T-cell (primary cell): Measurements from ENCODE around the gene RETN. TPM values are rescaled to one million over a fixed set of nuclear protein-coding genes. Genes with fewer than 3 reads are reported as not detected.

ENCODE experiments used
- ATAC-seq, 4 experiments: fragments of 200-7000 bp in 3 of 4; fragments of 150-1000 bp in 1 of 4; cut with Tn5 transposase; replicated peaks in 1 of 4; 1 replicate in 3 of 4; 2 replicates in 1 of 4; pipeline ENCODE4 v1.10.0; 2021; ENCODE audit warnings: moderate library complexity in 3 of 4, mild to moderate bottlenecking in 2 of 4, moderate number of reproducible peaks in 1 of 4
- CTCF ChIA-PET, 2 donors: fragments of 300-600 bp; sonication (Branson Sonifier 250); formaldehyde crosslinking; loops; one replicate each; lab custom pipeline; 2022; ENCODE audit warnings: antibody characterized with exemption in 2 of 2; lab: Charles Lee
- POLR2A ChIA-PET, 2 donors: fragments of 300-600 bp; sonication (Branson Sonifier 250); formaldehyde crosslinking; loops; one replicate each; lab custom pipeline; 2022; ENCODE audit warnings: antibody characterized with exemption in 2 of 2; lab: Charles Lee
- DNase-seq, 35 experiments: peaks; one replicate each; pipeline versions ENCODE4 v3.0.0 to v3.0.0-alpha.2; 2013 to 2023
- H3K27ac ChIP-seq: one replicate; pipeline ENCODE4 v1.5.1; 2013; ENCODE audit warnings: low read length
- H3K27me3 ChIP-seq, 2 experiments: replicated peaks in 1 of 2; 1 replicate in 1 of 2; 2 replicates in 1 of 2; pipeline versions ENCODE4 v1.6.1 to v1.7.0; 2013; ENCODE audit warnings: low read length in 1 of 2, mixed read lengths in 1 of 2; ENCODE audit not compliant: control insufficient read depth in 2 of 2, insufficient read depth in 2 of 2; ENCODE audit errors: extremely low read depth in 1 of 2
- H3K36me3 ChIP-seq, 2 donors: 1 replicate in 1 of 2; 2 replicates in 1 of 2; pipeline versions ENCODE4 v1.6.1 to v1.7.0; 2013; ENCODE audit warnings: low read length in 1 of 2; ENCODE audit not compliant: control insufficient read depth in 2 of 2, insufficient read depth in 1 of 2; ENCODE audit errors: extremely low read depth in 1 of 2
- H3K4me1 ChIP-seq, 2 experiments: 1 replicate in 1 of 2; 2 replicates in 1 of 2; pipeline versions ENCODE4 v1.6.1 to v1.7.0; 2013; ENCODE audit warnings: low read length in 2 of 2, mixed read lengths in 1 of 2; ENCODE audit not compliant: insufficient read depth in 2 of 2, control insufficient read depth in 1 of 2; ENCODE audit errors: extremely low read depth in 1 of 2
- H3K4me3 ChIP-seq, 2 donors: 1 replicate in 1 of 2; 2 replicates in 1 of 2; pipeline versions ENCODE4 v1.5.1 to v1.7.0; 2013; ENCODE audit warnings: mild to moderate bottlenecking in 2 of 2, low read length in 1 of 2, moderate library complexity in 1 of 2; ENCODE audit not compliant: control insufficient read depth in 1 of 2; ENCODE audit errors: extremely low read depth in 1 of 2
- H3K9me3 ChIP-seq: 2 replicates; pipeline ENCODE4 v1.7.0; 2013
- H3K27ac Mint-ChIP-seq, 2 donors: one replicate each; pipeline ENCODE4 v1.8.0; 2020 to 2021; ENCODE audit warnings: mild to moderate bottlenecking in 2 of 2, mixed read lengths in 2 of 2
- H3K27me3 Mint-ChIP-seq, 2 donors: one replicate each; pipeline ENCODE4 v1.8.0; 2021 to 2022; ENCODE audit warnings: mixed read lengths in 2 of 2
- H3K36me3 Mint-ChIP-seq: one replicate; pipeline ENCODE4 v1.8.0; 2021; ENCODE audit warnings: mixed read lengths
- H3K4me1 Mint-ChIP-seq, 3 donors: one replicate each; pipeline ENCODE4 v1.8.0; 2020 to 2022; ENCODE audit warnings: mixed read lengths in 3 of 3, mild to moderate bottlenecking in 1 of 3
- H3K4me3 Mint-ChIP-seq, 3 donors: one replicate each; pipeline ENCODE4 v1.8.0; 2020 to 2022; ENCODE audit warnings: mild to moderate bottlenecking in 3 of 3, mixed read lengths in 3 of 3, moderate library complexity in 3 of 3
- H3K9me3 Mint-ChIP-seq, 3 donors: one replicate each; pipeline ENCODE4 v1.8.0; 2020 to 2022; ENCODE audit warnings: mixed read lengths in 3 of 3
- WGBS: methylation state at CpG from one replicate; pipeline ENCODE4 v1.1.5; 2013; ENCODE audit warnings: missing lambda C conversion rate; ENCODE audit not compliant: insufficient coverage; 5-methylcytosine and 5-hydroxymethylcytosine counted together
- total RNA-seq, 35 experiments: library from RNA in 6 of 35; stranded (reverse) in 6 of 35; fragments of 120-200 nt in 1 of 35; gene quantifications; one replicate each; pipeline versions ENCODE4 v1.2.1 to v1.2.4 and lab custom pipeline; 2013 to 2026

Gene RETN
- total RNA-seq, 5 donors from 2014 or later (not counting 1 experiment from before 2014, with no cell fraction given), result 1.6 TPM; not detected in 4

- POLR2A ChIA-PET, result no interaction called here
These were observed 44.0 kb upstream of the RETN start for GRCh38 chr19:7624810-7625209.

GRCh38 chr19:7625763-7626372 is 43.0 kb upstream of the RETN start:
- no peaks in the 10 kb centered on the region for H3K27me3 ChIP-seq
- H3K36me3 Mint-ChIP-seq, result peaks cover 25% of the 10 kb centered on the region
- no peaks in the 10 kb centered on the region for H3K9me3 Mint-ChIP-seq
- H3K9me3 ChIP-seq, result no peaks in the 10 kb centered on the region
- peaks cover 32 to 40% (median 39%) of the 10 kb centered on the region in 3 donors for H3K4me1 Mint-ChIP-seq
- peaks cover 13 to 39% of the 10 kb centered on the region in 2 experiments for H3K4me1 ChIP-seq
- ChIA-PET POLR2A (no interaction called here), CTCF (no interaction called here)
- no peaks in the 10 kb centered on the region for H3K27me3 Mint-ChIP-seq
- H3K27ac ChIP-seq, result no peak overlapping the region
- 97% methylated on average over 34 of the region's 34 CpGs for WGBS
- no peak overlapping the region for H3K4me3 Mint-ChIP-seq
- no peak overlapping the region for H3K4me3 ChIP-seq
- no peak for DNase-seq
- peaks cover 8 to 65% of the 10 kb centered on the region in 2 donors for H3K36me3 ChIP-seq
- no peak for ATAC-seq
- H3K27ac Mint-ChIP-seq, result no peak overlapping the region

More at GRCh38 chr19:7624810-7625209, 44.0 kb upstream of the RETN start:
- Histone ChIP-seq H3K36me3 (peaks cover 12 to 75% of the 10 kb centered on the region in 2 donors), H3K9me3 (no peaks in the 10 kb centered on the region), H3K4me3 (no peak overlapping the region), H3K27ac (no peak overlapping the region), H3K27me3 (no peaks in the 10 kb centered on the region), H3K4me1 (peaks cover 9 to 29% of the 10 kb centered on the region in 2 experiments)
- no peak for DNase-seq
- H3K9me3 Mint-ChIP-seq, result no peaks in the 10 kb centered on the region
- no peak overlapping the region for H3K27ac Mint-ChIP-seq
- no peak for ATAC-seq
- H3K4me1 Mint-ChIP-seq, result peaks cover 22 to 29% (median 29%) of the 10 kb centered on the region in 3 donors
- no peaks in the 10 kb centered on the region for H3K27me3 Mint-ChIP-seq
- H3K4me3 Mint-ChIP-seq, result no peak overlapping the region
- WGBS, result 90% methylated on average over 11 of the region's 17 CpGs
- CTCF ChIA-PET, result no interaction called here
- peaks cover 26% of the 10 kb centered on the region for H3K36me3 Mint-ChIP-seq

DNA sequence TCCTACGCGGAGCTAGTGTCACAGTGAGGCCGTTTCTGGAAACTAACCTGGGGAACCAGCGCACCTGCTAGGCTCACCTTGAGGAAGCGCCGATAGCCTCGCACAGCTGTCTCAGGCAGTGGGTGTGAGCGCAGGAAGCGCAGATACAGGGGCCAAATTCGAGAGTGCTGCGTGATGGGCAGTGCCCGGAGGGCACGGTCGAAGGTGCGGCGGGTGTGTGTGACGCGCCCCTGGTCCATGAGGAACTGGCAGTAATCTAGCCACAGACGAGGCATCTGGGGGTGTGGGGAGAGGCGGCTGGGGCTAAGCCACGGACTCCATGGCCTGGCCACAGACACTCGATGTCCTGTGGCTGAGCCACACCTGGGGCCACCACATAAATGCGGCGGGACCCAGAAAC is 41.7 kb upstream of the RETN start:
- peaks cover 8 to 58% of the 10 kb centered on the region in 2 donors for H3K36me3 ChIP-seq
- ATAC-seq (no peak), DNase-seq (no peak)
- no peaks in the 10 kb centered on the region for H3K27me3 ChIP-seq
- Mint-ChIP-seq H3K4me3 (peak overlapping the region in 1 of 3 donors; percentile 37), H3K36me3 (peaks cover 13% of the 10 kb centered on the region), H3K4me1 (peaks cover 34 to 47% (median 45%) of the 10 kb centered on the region in 3 donors), H3K9me3 (no peaks in the 10 kb centered on the region), H3K27me3 (no peaks in the 10 kb centered on the region), H3K27ac (no peak overlapping the region)
- POLR2A ChIA-PET, result interaction anchor here in 1 of 2 donors (0.7 kb wide), 1 partner anchor 277 kb away, joined by 4 read pairs; no protein-coding TSS in a partner anchor
- peaks cover 13 to 45% of the 10 kb centered on the region in 2 experiments for H3K4me1 ChIP-seq
- CTCF ChIA-PET, result no interaction called here
- no peaks in the 10 kb centered on the region for H3K9me3 ChIP-seq
- WGBS, result 94% methylated on average over 22 of the region's 24 CpGs
- H3K27ac ChIP-seq, result no peak overlapping the region
- H3K4me3 ChIP-seq, result no peak overlapping the region

DNA sequence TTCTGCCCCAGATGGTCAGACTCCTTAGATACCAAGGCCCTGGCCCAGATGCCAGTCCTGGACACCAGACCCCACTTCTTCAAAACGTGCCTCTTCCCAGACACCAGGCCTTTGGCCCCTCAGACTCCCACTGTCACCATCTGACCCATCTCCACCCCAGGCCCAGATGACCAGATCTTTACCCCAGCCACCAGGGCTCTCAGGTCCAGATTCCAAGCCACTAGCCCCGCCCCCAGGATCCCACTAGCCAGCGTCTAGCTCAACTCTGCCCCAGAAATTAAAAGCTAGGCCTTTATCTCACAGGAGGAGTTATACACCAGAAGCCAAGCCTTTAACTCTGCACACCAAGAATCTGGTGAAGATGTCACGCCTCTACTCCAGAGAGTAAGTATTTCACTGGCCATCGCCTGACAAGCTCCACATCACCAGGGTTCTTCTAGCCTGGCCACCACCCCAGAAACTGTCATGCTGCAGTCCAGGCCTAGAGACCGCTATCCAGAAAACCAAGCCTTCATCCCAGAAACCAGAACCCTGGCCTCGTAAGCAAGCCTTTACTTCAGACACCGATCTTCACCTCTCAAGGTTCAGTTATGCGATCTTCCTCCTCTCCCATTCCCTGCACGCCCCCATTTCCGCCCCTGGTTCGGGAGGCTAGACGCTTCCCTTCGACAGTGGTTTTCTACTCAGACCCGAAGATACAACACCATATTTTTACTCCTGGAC is 40.1 kb upstream of the RETN start:
- no peaks in the 10 kb centered on the region for H3K27me3 Mint-ChIP-seq
- Histone ChIP-seq H3K36me3 (peaks cover 5 to 50% of the 10 kb centered on the region in 2 donors), H3K9me3 (no peaks in the 10 kb centered on the region), H3K4me1 (peaks cover 13 to 45% of the 10 kb centered on the region in 2 experiments), H3K27ac (peak overlapping the region; percentile 83), H3K4me3 (peak overlapping the region; percentile 90 to 99), H3K27me3 (no peaks in the 10 kb centered on the region)
- ChIA-PET CTCF (interaction anchor here in 1 of 2 donors (0.6 to 2.0 kb wide), 5 partner anchors 24 to 275 kb away, joined by 3 to 15 read pairs (median 3); partner anchors contain the start of genes MAP2K7 and MCOLN1), POLR2A (interaction anchor here in 1 of 2 donors (0.5 to 1.2 kb wide), 4 partner anchors 35 to 291 kb away, joined by 3 to 5 read pairs (median 4); partner anchors contain the start of gene SNAPC2)
- peak overlapping the region; percentile 90 to 99 (median 96) for H3K4me3 Mint-ChIP-seq
- 7% methylated on average over 13 of the region's 15 CpGs for WGBS
- peaks cover 4% of the 10 kb centered on the region for H3K36me3 Mint-ChIP-seq
- no peaks in the 10 kb centered on the region for H3K9me3 Mint-ChIP-seq
- peaks cover 39 to 48% (median 45%) of the 10 kb centered on the region in 3 donors for H3K4me1 Mint-ChIP-seq
- peak overlapping the region; percentile 98 for H3K27ac Mint-ChIP-seq
- ATAC-seq (no peak), DNase-seq (peak in 1 of 35 experiments; percentile 13)

DNA sequence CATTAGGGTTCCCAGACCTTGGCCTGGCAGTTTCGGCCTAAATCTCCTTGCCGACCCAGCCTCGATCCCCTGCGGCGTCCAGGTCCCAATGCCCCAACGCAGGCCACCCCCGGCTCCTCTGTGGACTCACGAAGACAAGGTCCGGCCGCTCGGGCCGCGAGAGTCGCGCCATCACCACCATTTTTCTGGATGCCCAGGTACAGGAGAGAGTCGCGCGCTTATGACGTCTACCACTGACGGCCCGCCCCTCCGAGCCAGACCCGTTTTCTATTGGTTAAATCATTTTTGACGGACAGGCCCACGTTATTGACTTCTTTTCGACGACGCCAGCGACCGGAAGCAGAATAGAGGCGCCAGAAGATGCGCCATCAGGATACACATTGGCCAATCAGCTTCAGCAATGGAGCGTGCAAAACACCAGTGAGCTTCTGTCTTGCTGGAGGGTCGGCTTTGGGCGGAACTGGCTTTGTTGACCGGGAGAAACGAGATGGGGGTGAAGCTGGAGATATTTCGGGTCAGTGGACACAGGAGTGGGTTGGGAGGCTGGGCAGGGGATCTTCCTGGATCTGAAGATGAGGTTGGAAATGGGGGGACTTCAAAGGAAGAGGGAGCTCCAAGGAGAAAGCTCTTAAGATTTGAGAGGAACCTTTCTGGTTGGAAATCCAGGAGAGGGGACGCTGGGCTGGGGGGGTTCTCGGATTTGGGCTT is 39.3 kb upstream of the RETN start, which contains the start of the genes PET100 and XAB2:
PET100 (plus strand) TSS at position 447 of the 708 bp plus-strand sequence; CDS start at position 488, 41 bp downstream.
XAB2 (minus strand) TSS at position 199 of the 708 bp plus-strand sequence; CDS start at position 181, 18 bp downstream.
- Mint-ChIP-seq H3K4me1 (peaks cover 39 to 48% (median 45%) of the 10 kb centered on the region in 3 donors), H3K9me3 (no peaks in the 10 kb centered on the region), H3K27ac (peak within 1 kb of the TSS; percentile 98), H3K36me3 (peaks cover 4% of the 10 kb centered on the region), H3K27me3 (no peaks in the 10 kb centered on the region), H3K4me3 (peak within 1 kb of the TSS; percentile 90 to 99 (median 96))
- Histone ChIP-seq H3K4me3 (peak within 1 kb of the TSS; percentile 90 to 99), H3K27ac (peak within 1 kb of the TSS; percentile 86), H3K4me1 (peaks cover 13 to 45% of the 10 kb centered on the region in 2 experiments), H3K9me3 (no peaks in the 10 kb centered on the region), H3K27me3 (no peaks in the 10 kb centered on the region), H3K36me3 (peaks cover 3 to 44% of the 10 kb centered on the region in 2 donors)
- 0% methylated on average over 40 of the region's 40 CpGs for WGBS
- ATAC-seq (peak; percentile 92 to 98 (median 96)), DNase-seq (peak; percentile 87 to 98 (median 94))
- POLR2A ChIA-PET, result interaction anchor here (0.5 to 1.2 kb wide), 8 partner anchors 8 to 1896 kb away, joined by 3 to 5 read pairs (median 4); partner anchors contain the start of gene SNAPC2 (in 1 of the 2)
- CTCF ChIA-PET, result interaction anchor here in 1 of 2 donors (0.6 to 2.0 kb wide), 11 partner anchors 13 to 560 kb away, joined by 3 to 15 read pairs (median 3); partner anchors contain the start of genes MAP2K7, MCOLN1, TIMM44 and TRAPPC5
